GM12892 (cell line): ENCODE data around the gene HPS5.

Experiments used
- POLR2A ChIP-seq: IDR thresholded peaks from 2 replicates; pipeline ENCODE4 v1.6.1; 2011; ENCODE audit warnings: low read depth, low read length, control low read depth
- POLR2AphosphoS5 ChIP-seq: IDR thresholded peaks from 2 replicates; pipeline ENCODE4 v1.6.1; 2011; ENCODE audit warnings: low read depth, low read length, control low read depth

- TF ChIP-seq POLR2A: no peak
- no peak for TF ChIP-seq POLR2AphosphoS5
Measured at GRCh38 chr11:18308242-18308641, 13.7 kb downstream of the HPS5 start.
